Activated naive CD8-positive, alpha-beta T cell (primary cell): ENCODE data around the gene HTR1A.

ENCODE experiments used
- H3K27ac Mint-ChIP-seq: one replicate; pipeline ENCODE4 v1.8.0; 2021; ENCODE audit warnings: mixed read lengths
- H3K27me3 Mint-ChIP-seq: one replicate; pipeline ENCODE4 v1.8.0; 2021; ENCODE audit warnings: mixed read lengths
- H3K36me3 Mint-ChIP-seq: one replicate; pipeline ENCODE4 v1.8.0; 2021; ENCODE audit warnings: mixed read lengths
- H3K4me1 Mint-ChIP-seq: one replicate; pipeline ENCODE4 v1.8.0; 2021; ENCODE audit warnings: low read depth, mixed read lengths
- H3K4me3 Mint-ChIP-seq: one replicate; pipeline ENCODE4 v1.8.0; 2021; ENCODE audit warnings: mild to moderate bottlenecking, mixed read lengths
- H3K9me3 Mint-ChIP-seq: one replicate; pipeline ENCODE4 v1.8.0; 2021; ENCODE audit warnings: low read depth, mixed read lengths

The HTR1A gene

DNA sequence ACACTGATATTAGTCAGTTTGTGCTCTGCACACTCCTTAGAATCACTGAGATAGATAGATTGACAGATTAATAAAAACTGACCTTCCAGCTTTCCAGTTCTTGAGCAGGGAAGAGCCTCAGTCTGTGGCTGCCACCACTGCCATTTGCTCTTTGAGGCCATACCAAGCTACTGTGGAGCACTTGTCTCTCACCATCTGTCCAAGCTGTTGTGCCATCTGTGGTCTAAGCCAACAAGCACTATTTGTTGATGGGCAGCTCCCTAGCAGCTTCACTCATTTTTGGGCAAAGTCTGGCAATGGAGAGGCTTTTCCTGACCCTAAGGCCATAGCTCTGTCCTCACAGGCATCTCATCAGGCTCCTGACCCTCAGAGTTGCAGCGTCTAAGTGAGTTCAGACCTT is 30.4 kb downstream of the HTR1A start:
- Mint-ChIP-seq H3K36me3 (no peaks in the 10 kb centered on the region), H3K4me1 (no peaks in the 10 kb centered on the region), H3K4me3 (no peak overlapping the region), H3K9me3 (no peaks in the 10 kb centered on the region), H3K27ac (no peak overlapping the region), H3K27me3 (no peaks in the 10 kb centered on the region)

GRCh38 chr5:63928451-63928850 is 33.8 kb downstream of the HTR1A start:
- Mint-ChIP-seq H3K27me3 (no peaks in the 10 kb centered on the region), H3K4me1 (no peaks in the 10 kb centered on the region), H3K36me3 (no peaks in the 10 kb centered on the region), H3K4me3 (no peak overlapping the region), H3K27ac (no peak overlapping the region), H3K9me3 (no peaks in the 10 kb centered on the region)

GRCh38 chr5:63923914-63924313 is 38.3 kb downstream of the HTR1A start:
- Mint-ChIP-seq H3K36me3 (no peaks in the 10 kb centered on the region), H3K4me1 (no peaks in the 10 kb centered on the region), H3K27ac (no peak overlapping the region), H3K9me3 (peaks cover 4% of the 10 kb centered on the region), H3K27me3 (no peaks in the 10 kb centered on the region), H3K4me3 (no peak overlapping the region)

DNA sequence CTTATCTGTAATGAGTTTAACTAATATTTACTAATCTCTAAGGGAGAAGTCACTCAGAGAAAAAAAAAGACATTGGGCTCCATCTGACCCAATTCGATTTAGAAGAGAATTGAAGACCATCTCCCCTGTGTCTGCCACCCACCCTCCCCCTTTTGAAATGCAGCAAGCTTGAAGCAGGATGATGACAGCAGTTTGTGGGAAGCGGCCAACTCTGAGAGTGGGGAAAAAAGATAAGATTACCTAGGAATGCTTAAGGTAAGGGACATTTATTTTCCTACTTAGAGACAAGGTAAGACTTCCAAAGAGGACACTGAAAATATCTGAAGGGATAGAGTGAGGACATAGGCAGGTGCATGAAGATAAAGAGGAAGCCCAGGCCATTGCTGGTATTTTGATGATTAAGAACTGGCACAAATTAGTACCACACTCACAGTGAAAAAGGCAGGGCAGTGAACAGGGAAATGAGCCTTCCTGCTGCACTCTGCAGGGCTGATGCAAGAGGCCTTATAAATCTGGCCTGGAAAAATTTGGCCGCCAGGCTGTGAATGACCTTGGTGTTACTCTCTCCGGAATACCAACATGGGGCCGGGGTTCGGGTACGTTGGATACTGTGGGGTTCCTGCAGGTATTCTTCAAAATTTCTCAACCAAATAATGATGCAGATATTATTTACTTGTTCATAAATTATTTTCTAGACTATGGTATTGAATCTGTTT is 42.3 kb downstream of the HTR1A start:
- Mint-ChIP-seq H3K27me3 (no peaks in the 10 kb centered on the region), H3K4me3 (no peak overlapping the region), H3K4me1 (no peaks in the 10 kb centered on the region), H3K27ac (no peak overlapping the region), H3K36me3 (no peaks in the 10 kb centered on the region), H3K9me3 (peaks cover 4% of the 10 kb centered on the region)

DNA sequence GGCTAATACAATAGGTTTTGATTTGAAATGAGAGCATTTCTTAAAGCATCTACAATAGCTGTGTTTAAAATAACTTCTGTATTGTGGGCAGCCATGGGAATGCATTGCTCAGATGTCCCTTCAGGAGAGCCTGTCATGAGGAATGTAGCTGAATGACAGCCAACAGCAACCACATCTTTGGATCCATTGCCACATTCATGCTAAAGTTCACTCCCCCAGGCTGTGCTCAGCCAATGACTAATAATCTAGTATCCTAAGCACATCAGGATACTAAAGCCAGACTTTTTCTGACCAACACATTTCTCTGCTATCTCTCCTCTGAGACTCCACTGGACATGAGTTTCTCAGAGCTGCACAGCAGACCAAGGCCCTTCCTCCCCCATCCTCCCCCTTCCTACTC is 45.5 kb downstream of the HTR1A start:
- Mint-ChIP-seq H3K27me3 (no peaks in the 10 kb centered on the region), H3K9me3 (peaks cover 4% of the 10 kb centered on the region), H3K4me1 (no peaks in the 10 kb centered on the region)

GRCh38 chr5:63911871-63912270 is 50.4 kb downstream of the HTR1A start:
- Mint-ChIP-seq H3K27me3 (no peaks in the 10 kb centered on the region), H3K27ac (no peak overlapping the region), H3K9me3 (peaks cover 15% of the 10 kb centered on the region), H3K4me3 (no peak overlapping the region), H3K36me3 (no peaks in the 10 kb centered on the region), H3K4me1 (no peaks in the 10 kb centered on the region)

More for the DNA sequence above, 45.5 kb downstream of the HTR1A start:
- no peaks in the 10 kb centered on the region for H3K36me3 Mint-ChIP-seq
- no peak overlapping the region for H3K4me3 Mint-ChIP-seq
- no peak overlapping the region for H3K27ac Mint-ChIP-seq
